WERI-Rb-1 (cell line): ENCODE results near the gene HMCN1.

ENCODE experiments used
- DNase-seq: peaks from one replicate; pipeline ENCODE4 v3.0.0-alpha.2; 2020
- H3K27ac ChIP-seq: fragments of 250-450 bp; sonication (Bioruptor Pico); 2 replicates; pipeline ENCODE4 v1.5.1; 2020; ENCODE audit warnings: mild to moderate bottlenecking, moderate library complexity
- H3K27me3 ChIP-seq: fragments of 250-450 bp; sonication (Bioruptor Pico); 2 replicates; pipeline ENCODE4 v1.5.1; 2021; ENCODE audit warnings: mild to moderate bottlenecking, low read depth, moderate library complexity; ENCODE audit not compliant: insufficient read depth, severe bottlenecking
- H3K36me3 ChIP-seq: fragments of 250-450 bp; sonication (Bioruptor Pico); 2 replicates; pipeline ENCODE4 v1.5.1; 2020; ENCODE audit warnings: mild to moderate bottlenecking, moderate library complexity
- H3K4me3 ChIP-seq: 2 replicates; pipeline ENCODE4 v1.5.1; 2011; ENCODE audit warnings: low read depth, mild to moderate bottlenecking, control low read depth, low read length
- H3K9me3 ChIP-seq: fragments of 250-450 bp; sonication (Bioruptor Pico); 2 replicates; pipeline ENCODE4 v1.5.1; 2021; ENCODE audit warnings: mild to moderate bottlenecking, moderate library complexity; ENCODE audit not compliant: severe bottlenecking
- CTCF ChIP-seq: IDR thresholded peaks from 2 replicates; pipeline ENCODE4 v1.5.1; 2011; ENCODE audit warnings: low read depth, mild to moderate bottlenecking, control low read depth, inconsistent platforms, low read length

HMCN1 gene

GRCh38 chr1:186050360-186050759, 316.2 kb downstream of the HMCN1 start:
- DNase-seq, result no peak
- H3K4me3 ChIP-seq, result no peak overlapping the region
- no peaks in the 10 kb centered on the region for H3K9me3 ChIP-seq
- H3K27me3 ChIP-seq, result no peaks in the 10 kb centered on the region
- H3K27ac ChIP-seq, result no peak overlapping the region
- no peaks in the 10 kb centered on the region for H3K36me3 ChIP-seq
- no peak for TF ChIP-seq CTCF

GRCh38 chr1:186054003-186054402, 319.8 kb downstream of the HMCN1 start:
- no peaks in the 10 kb centered on the region for H3K9me3 ChIP-seq
- H3K4me3 ChIP-seq, result no peak overlapping the region
- H3K36me3 ChIP-seq, result no peaks in the 10 kb centered on the region
- DNase-seq, result no peak
- no peak for TF ChIP-seq CTCF
- H3K27me3 ChIP-seq, result no peaks in the 10 kb centered on the region
- H3K27ac ChIP-seq, result no peak overlapping the region

GRCh38 chr1:186054932-186055331, 320.7 kb downstream of the HMCN1 start:
- no peak for TF ChIP-seq CTCF
- Histone ChIP-seq H3K36me3 (no peaks in the 10 kb centered on the region), H3K9me3 (no peaks in the 10 kb centered on the region), H3K27ac (no peak overlapping the region), H3K4me3 (no peak overlapping the region), H3K27me3 (no peaks in the 10 kb centered on the region)
- no peak for DNase-seq

- no peak overlapping the region for H3K4me3 ChIP-seq
- no peak for TF ChIP-seq CTCF
- H3K27me3 ChIP-seq, result no peaks in the 10 kb centered on the region
- H3K36me3 ChIP-seq, result no peaks in the 10 kb centered on the region
- H3K27ac ChIP-seq, result no peak overlapping the region
- H3K9me3 ChIP-seq, result no peaks in the 10 kb centered on the region
- no peak for DNase-seq
Measured at GRCh38 chr1:186055846-186056245, 321.7 kb downstream of the HMCN1 start.

GRCh38 chr1:186057086-186057485, 322.9 kb downstream of the HMCN1 start:
- Histone ChIP-seq H3K36me3 (no peaks in the 10 kb centered on the region), H3K9me3 (no peaks in the 10 kb centered on the region), H3K4me3 (no peak overlapping the region), H3K27me3 (no peaks in the 10 kb centered on the region), H3K27ac (no peak overlapping the region)
- no peak for DNase-seq
- TF ChIP-seq CTCF, result no peak

- no peak overlapping the region for H3K27ac ChIP-seq
- no peak for DNase-seq
- H3K36me3 ChIP-seq, result no peaks in the 10 kb centered on the region
- H3K4me3 ChIP-seq, result no peak overlapping the region
- no peaks in the 10 kb centered on the region for H3K9me3 ChIP-seq
- no peak for TF ChIP-seq CTCF
- H3K27me3 ChIP-seq, result no peaks in the 10 kb centered on the region
Measured at GRCh38 chr1:186059311-186059710, 325.1 kb downstream of the HMCN1 start.
